Activated T-cell treated with anti-CD3 and anti-CD28 coated beads, Interleukin-2, amount 50 U/mL, for 4 hours (primary cell): ENCODE measurements around the gene TOGARAM2. TPM values are rescaled to one million over a fixed set of nuclear protein-coding genes. Genes with fewer than 3 reads are reported as not detected.
A peak's percentile ranks its signal among the peaks of the same experiment; 100 is the strongest.

ENCODE experiments used
- ATAC-seq, 2 donors: fragments of 200-7000 bp; cut with Tn5 transposase; one replicate each; pipeline ENCODE4 v1.10.0; 2021
- DNase-seq: peaks from one replicate; pipeline ENCODE4 v3.0.0-alpha.2; 2020
- H3K27me3 Mint-ChIP-seq: one replicate; pipeline ENCODE4 v1.8.0; 2021; ENCODE audit warnings: low read depth, mixed read lengths
- H3K36me3 Mint-ChIP-seq: one replicate; pipeline ENCODE4 v1.8.0; 2022; ENCODE audit warnings: mixed read lengths; ENCODE audit not compliant: insufficient read depth
- H3K4me1 Mint-ChIP-seq: one replicate; pipeline ENCODE4 v1.8.0; 2021; ENCODE audit warnings: low read depth, mixed read lengths
- H3K4me3 Mint-ChIP-seq: one replicate; pipeline ENCODE4 v1.8.0; 2021; ENCODE audit warnings: mild to moderate bottlenecking, moderate library complexity, mixed read lengths
- H3K9me3 Mint-ChIP-seq: one replicate; pipeline ENCODE4 v1.8.0; 2021; ENCODE audit warnings: mixed read lengths
- total RNA-seq, 3 donors: library from RNA; stranded (reverse); gene quantifications; one replicate each; pipeline ENCODE4 v1.2.1, GENCODE V29; 2021

The TOGARAM2 gene
- total RNA-seq, 3 donors from 2014 or later = 2.3 to 7.6 (median 5.1) TPM

- H3K4me3 Mint-ChIP-seq = no peak overlapping the region
These were observed 19.4 kb downstream of the TOGARAM2 start for GRCh38 chr2:29000481-29000880.

GRCh38 chr2:29000956-29001355, 19.9 kb downstream of the TOGARAM2 start:
- Mint-ChIP-seq H3K27me3 (no peaks in the 10 kb centered on the region), H3K9me3 (no peaks in the 10 kb centered on the region), H3K4me3 (no peak overlapping the region), H3K36me3 (no peaks in the 10 kb centered on the region), H3K4me1 (peaks cover 25% of the 10 kb centered on the region)
- ATAC-seq (no peak), DNase-seq (no peak)

More at GRCh38 chr2:29000481-29000880, 19.4 kb downstream of the TOGARAM2 start:
- DNase-seq (no peak), ATAC-seq (peak; percentile 42 to 67)
- H3K36me3 Mint-ChIP-seq = no peaks in the 10 kb centered on the region
- no peaks in the 10 kb centered on the region for H3K27me3 Mint-ChIP-seq
- H3K9me3 Mint-ChIP-seq = no peaks in the 10 kb centered on the region
- H3K4me1 Mint-ChIP-seq = peaks cover 25% of the 10 kb centered on the region

- ATAC-seq = no peak
- Mint-ChIP-seq H3K27me3 (no peaks in the 10 kb centered on the region), H3K4me1 (peaks cover 25% of the 10 kb centered on the region), H3K36me3 (no peaks in the 10 kb centered on the region), H3K4me3 (no peak overlapping the region), H3K9me3 (no peaks in the 10 kb centered on the region)
- no peak for DNase-seq
These were observed 20.7 kb downstream of the TOGARAM2 start for GRCh38 chr2:29001806-29002205.

- no peaks in the 10 kb centered on the region for H3K27me3 Mint-ChIP-seq
- H3K4me1 Mint-ChIP-seq = peaks cover 35% of the 10 kb centered on the region
- no peaks in the 10 kb centered on the region for H3K36me3 Mint-ChIP-seq
- DNase-seq (no peak), ATAC-seq (no peak)
- no peak overlapping the region for H3K4me3 Mint-ChIP-seq
- no peaks in the 10 kb centered on the region for H3K9me3 Mint-ChIP-seq
These were observed 23.7 kb downstream of the TOGARAM2 start for GRCh38 chr2:29004755-29005154.

GRCh38 chr2:29005331-29005730, 24.2 kb downstream of the TOGARAM2 start:
- Mint-ChIP-seq H3K9me3 (no peaks in the 10 kb centered on the region), H3K4me1 (peaks cover 36% of the 10 kb centered on the region), H3K36me3 (no peaks in the 10 kb centered on the region), H3K27me3 (no peaks in the 10 kb centered on the region), H3K4me3 (no peak overlapping the region)
- DNase-seq (no peak), ATAC-seq (no peak)

- Mint-ChIP-seq H3K4me1 (peaks cover 38% of the 10 kb centered on the region), H3K4me3 (no peak overlapping the region)
These were observed 25.2 kb downstream of the TOGARAM2 start for GRCh38 chr2:29006092-29006979.

GRCh38 chr2:29006980-29007301, 25.8 kb downstream of the TOGARAM2 start:
- Mint-ChIP-seq H3K9me3 (no peaks in the 10 kb centered on the region), H3K36me3 (no peaks in the 10 kb centered on the region), H3K4me3 (no peak overlapping the region), H3K4me1 (peaks cover 39% of the 10 kb centered on the region), H3K27me3 (no peaks in the 10 kb centered on the region)
- ATAC-seq = no peak
- no peak for DNase-seq

More at GRCh38 chr2:29006092-29006979, 25.2 kb downstream of the TOGARAM2 start:
- no peaks in the 10 kb centered on the region for H3K36me3 Mint-ChIP-seq
- no peaks in the 10 kb centered on the region for H3K9me3 Mint-ChIP-seq
- ATAC-seq (no peak), DNase-seq (no peak)
- H3K27me3 Mint-ChIP-seq = no peaks in the 10 kb centered on the region

GRCh38 chr2:29009270-29009669, 28.2 kb downstream of the TOGARAM2 start:
- ATAC-seq (no peak), DNase-seq (no peak)
- Mint-ChIP-seq H3K4me3 (no peak overlapping the region), H3K36me3 (no peaks in the 10 kb centered on the region), H3K9me3 (no peaks in the 10 kb centered on the region), H3K27me3 (no peaks in the 10 kb centered on the region), H3K4me1 (peaks cover 57% of the 10 kb centered on the region)

GRCh38 chr2:29009711-29010677, 28.9 kb downstream of the TOGARAM2 start:
- Mint-ChIP-seq H3K36me3 (no peaks in the 10 kb centered on the region), H3K4me1 (peaks cover 64% of the 10 kb centered on the region), H3K4me3 (no peak overlapping the region), H3K9me3 (no peaks in the 10 kb centered on the region), H3K27me3 (no peaks in the 10 kb centered on the region)
- DNase-seq (no peak), ATAC-seq (no peak)

GRCh38 chr2:29010946-29011345, 29.8 kb downstream of the TOGARAM2 start:
- peaks cover 74% of the 10 kb centered on the region for H3K4me1 Mint-ChIP-seq
- peak overlapping the region; percentile 8 for H3K4me3 Mint-ChIP-seq
- no peaks in the 10 kb centered on the region for H3K27me3 Mint-ChIP-seq
- H3K36me3 Mint-ChIP-seq = no peaks in the 10 kb centered on the region
- ATAC-seq (no peak), DNase-seq (peak; percentile 35)
- no peaks in the 10 kb centered on the region for H3K9me3 Mint-ChIP-seq

GRCh38 chr2:29011418-29012060, 30.4 kb downstream of the TOGARAM2 start:
- ATAC-seq = peak; percentile 10 to 11

GRCh38 chr2:29012211-29012681, 31.1 kb downstream of the TOGARAM2 start:
- H3K4me1 Mint-ChIP-seq = peaks cover 86% of the 10 kb centered on the region
- peak overlapping the region; percentile 11 for H3K4me3 Mint-ChIP-seq
- no peaks in the 10 kb centered on the region for H3K36me3 Mint-ChIP-seq
- no peaks in the 10 kb centered on the region for H3K27me3 Mint-ChIP-seq
- ATAC-seq (no peak), DNase-seq (no peak)
- H3K9me3 Mint-ChIP-seq = no peaks in the 10 kb centered on the region

More at GRCh38 chr2:29011418-29012060, 30.4 kb downstream of the TOGARAM2 start:
- Mint-ChIP-seq H3K9me3 (no peaks in the 10 kb centered on the region), H3K27me3 (no peaks in the 10 kb centered on the region), H3K36me3 (no peaks in the 10 kb centered on the region), H3K4me1 (peaks cover 80% of the 10 kb centered on the region), H3K4me3 (peak overlapping the region; percentile 25)
- peak; percentile 70 for DNase-seq

- no peak for DNase-seq
- ATAC-seq = no peak
- Mint-ChIP-seq H3K27me3 (no peaks in the 10 kb centered on the region), H3K36me3 (no peaks in the 10 kb centered on the region), H3K9me3 (no peaks in the 10 kb centered on the region), H3K4me3 (peak overlapping the region; percentile 19), H3K4me1 (peaks cover 91% of the 10 kb centered on the region)
These were observed 32.1 kb downstream of the TOGARAM2 start for GRCh38 chr2:29013057-29013780.
